Small intestine (tissue), 7 donors: ENCODE data around the gene PCNX2. TPM values are rescaled to one million over a fixed set of nuclear protein-coding genes. Genes with fewer than 3 reads are reported as not detected.

Experiments
- DNase-seq, 2 donors: peaks; one replicate each; pipeline versions ENCODE4 v3.0.0 to v3.0.0-alpha.2; 2013
- FAIRE-seq: peaks from 2 replicates; lab custom pipeline; 2012; peaks lifted over from hg19 to GRCh38; lab: Jason Lieb, UNC
- H3K27ac ChIP-seq, 3 donors: one replicate each; pipeline ENCODE4 v1.5.1; 2013; ENCODE audit warnings: low read length in 2 of 3, mild to moderate bottlenecking in 2 of 3, control low read depth in 1 of 3, inconsistent platforms in 1 of 3, low read depth in 1 of 3, moderate library complexity in 1 of 3
- H3K27me3 ChIP-seq, 3 donors: one replicate each; pipeline ENCODE4 v1.6.1; 2013; ENCODE audit warnings: low read length in 3 of 3, inconsistent platforms in 1 of 3; ENCODE audit not compliant: control insufficient read depth in 3 of 3, insufficient read depth in 3 of 3
- H3K36me3 ChIP-seq, 3 donors: one replicate each; pipeline ENCODE4 v1.6.1; 2013; ENCODE audit warnings: low read length in 3 of 3, inconsistent platforms in 1 of 3, low read depth in 1 of 3, mild to moderate bottlenecking in 1 of 3, moderate library complexity in 1 of 3; ENCODE audit not compliant: control insufficient read depth in 3 of 3, insufficient read depth in 2 of 3
- H3K4me1 ChIP-seq, 3 donors: one replicate each; pipeline ENCODE4 v1.6.1; 2013; ENCODE audit warnings: low read length in 2 of 3, inconsistent platforms in 1 of 3, low read depth in 1 of 3, mild to moderate bottlenecking in 1 of 3, moderate library complexity in 1 of 3; ENCODE audit not compliant: control insufficient read depth in 3 of 3, insufficient read depth in 2 of 3
- H3K4me3 ChIP-seq, 3 donors: one replicate each; pipeline ENCODE4 v1.5.1; 2013; ENCODE audit warnings: low read length in 3 of 3, control low read depth in 1 of 3, inconsistent platforms in 1 of 3, low read depth in 1 of 3, mild to moderate bottlenecking in 1 of 3, moderate library complexity in 1 of 3
- H3K9me3 ChIP-seq, 2 donors: one replicate each; pipeline ENCODE4 v1.6.1; 2013; ENCODE audit warnings: low read depth in 1 of 2, low read length in 1 of 2; ENCODE audit not compliant: control insufficient read depth in 2 of 2, insufficient read depth in 1 of 2
- WGBS, 3 donors: extraction: QIAGEN DNeasy Blood & Tissue Kit; methylation state at CpG; one replicate each; pipeline ENCODE4 v1.1.7; 2013; 5-methylcytosine and 5-hydroxymethylcytosine counted together
- polyA plus RNA-seq, 4 donors: library from polyadenylated mRNA; stranded (reverse) in 3 of 4; unstranded in 1 of 4; fragments of 200-250 nt in 3 of 4; fragments of 120-200 nt in 1 of 4; gene quantifications; one replicate each; pipeline versions ENCODE4 v1.2.1 to v1.2.3, GENCODE V29; 2013
- donor health status: healthy with polysubstance abuse.
- donor health status: control.
- donor health status: control.
- donor health status: Bipolar disorder and iron deficiency.
- donor health status: healthy.

PCNX2 gene
- polyA plus RNA-seq, 4 donors: 1.3 to 18.1 (median 5.1) TPM

DNA sequence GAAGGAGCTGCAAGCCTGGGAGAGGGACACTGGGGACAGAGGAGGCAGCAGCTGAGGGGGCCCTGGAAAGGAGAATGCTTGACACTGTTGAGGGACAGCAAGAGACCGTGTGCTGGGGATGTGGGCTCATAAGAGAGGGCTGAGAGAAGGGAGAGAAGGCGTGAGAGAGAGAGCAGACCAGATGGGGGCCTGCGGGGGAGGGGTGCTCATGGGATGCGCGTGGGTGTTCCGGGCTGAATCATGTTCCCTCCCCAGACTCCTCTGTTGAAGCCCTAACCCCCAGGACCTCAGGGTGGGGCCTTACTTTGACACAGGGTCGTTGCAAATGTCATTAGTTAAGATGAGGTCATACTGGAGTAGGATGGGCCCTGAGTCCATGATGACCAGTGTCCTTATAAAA, 304.3 kb downstream of the PCNX2 start:
- DNase-seq: no peak
- Histone ChIP-seq H3K27me3 (no peaks in the 10 kb centered on the region), H3K36me3 (peaks cover 0 to 14% (median 0%) of the 10 kb centered on the region in 3 donors), H3K27ac (no peak overlapping the region), H3K4me3 (no peak overlapping the region), H3K9me3 (peaks cover 0 to 13% of the 10 kb centered on the region in 2 donors), H3K4me1 (no peaks in the 10 kb centered on the region)
- 81 to 83% (median 83%) methylated on average over 7 of the region's 7 CpGs for whole genome bisulfite sequencing, 3 donors
- no peak for FAIRE-seq

DNA sequence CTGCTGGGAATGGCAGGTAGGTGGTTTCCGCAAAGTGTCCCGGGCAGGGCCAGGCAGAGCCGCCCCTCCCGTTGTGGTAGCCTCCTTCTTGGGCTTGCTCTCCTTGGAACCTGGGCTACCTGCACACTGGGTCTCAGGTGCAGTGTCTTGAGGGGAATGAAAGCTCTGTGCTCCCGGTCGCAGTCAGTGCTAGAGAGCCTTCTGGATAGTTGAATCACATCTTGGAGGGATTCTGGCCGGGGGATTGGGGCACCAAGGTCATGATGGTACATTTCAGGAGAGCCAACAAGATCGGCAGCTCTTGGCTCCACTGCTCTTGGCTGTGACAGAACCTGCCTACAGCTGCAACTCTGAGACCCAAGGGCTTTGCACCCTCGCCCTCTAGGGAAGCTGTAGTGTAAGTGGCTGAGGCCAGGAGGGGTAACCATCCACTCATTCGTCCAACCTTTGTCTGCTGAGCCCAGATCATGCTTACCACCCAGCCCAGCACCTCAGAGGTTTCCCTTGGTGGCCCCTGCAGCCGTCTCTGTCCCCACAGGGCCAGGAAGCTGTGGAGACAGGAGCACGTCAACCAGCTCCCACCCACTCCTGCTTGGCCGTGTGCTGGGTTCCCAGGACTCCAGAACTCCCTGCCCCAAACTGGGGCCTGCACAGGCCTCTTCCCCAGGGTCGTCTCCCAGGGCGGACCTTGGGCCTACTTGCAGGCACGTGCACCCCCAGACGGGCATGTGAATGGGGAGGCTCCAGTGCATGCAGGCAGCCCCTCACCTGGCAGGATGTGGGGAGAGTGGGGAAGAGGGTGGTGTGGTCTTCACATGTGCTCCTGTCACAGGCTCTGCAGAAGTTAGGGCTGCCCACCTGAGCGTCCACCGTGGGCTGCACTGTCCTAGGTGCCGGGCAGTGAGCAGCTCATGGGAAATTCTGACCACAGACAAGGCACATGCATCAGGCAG, 305.1 kb downstream of the PCNX2 start:
- H3K4me1 ChIP-seq: no peaks in the 10 kb centered on the region
- no peak for DNase-seq

DNA sequence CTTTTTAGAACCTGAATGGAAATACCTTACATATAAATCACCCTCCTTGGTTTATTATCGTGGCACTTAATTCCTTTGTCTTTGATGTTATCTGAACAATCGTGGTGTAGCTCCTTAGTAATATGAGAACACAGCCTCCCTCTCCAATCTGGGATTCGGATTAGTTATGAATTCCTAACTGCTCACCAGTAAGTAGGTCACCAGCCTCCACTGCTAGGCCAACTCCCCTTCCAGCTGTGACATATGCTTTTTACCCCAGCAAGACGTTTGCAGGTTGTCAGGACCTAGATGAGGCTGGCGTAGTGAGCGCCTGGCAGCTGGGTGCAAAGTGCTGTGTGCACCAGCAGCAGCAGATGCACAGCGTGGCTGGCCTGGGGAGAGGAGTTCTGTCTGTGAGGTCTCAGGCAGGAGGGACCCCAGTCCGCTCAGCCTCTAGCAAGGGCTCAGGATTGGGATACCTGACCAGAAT, 306.9 kb downstream of the PCNX2 start:
- Histone ChIP-seq H3K4me1 (peaks cover 0 to 3% (median 0%) of the 10 kb centered on the region in 3 donors), H3K36me3 (peaks cover 0 to 23% (median 0%) of the 10 kb centered on the region in 3 donors), H3K27me3 (no peaks in the 10 kb centered on the region), H3K27ac (no peak overlapping the region), H3K4me3 (no peak overlapping the region), H3K9me3 (peaks cover 0 to 7% of the 10 kb centered on the region in 2 donors)
- WGBS, 3 donors: 57 to 69% (median 68%) methylated on average over 8 of the region's 8 CpGs
- FAIRE-seq: no peak
- DNase-seq: no peak

More for the DNA sequence above, 305.1 kb downstream of the PCNX2 start:
- H3K9me3 ChIP-seq: peaks cover 0 to 13% of the 10 kb centered on the region in 2 donors
- H3K4me3 ChIP-seq: no peak overlapping the region
- H3K27me3 ChIP-seq: no peaks in the 10 kb centered on the region
- no peak for FAIRE-seq
- 87 to 91% (median 88%) methylated on average over 20 of the region's 20 CpGs for WGBS, 3 donors
- H3K36me3 ChIP-seq: peaks cover 0 to 19% (median 0%) of the 10 kb centered on the region in 3 donors
- H3K27ac ChIP-seq: no peak overlapping the region

DNA sequence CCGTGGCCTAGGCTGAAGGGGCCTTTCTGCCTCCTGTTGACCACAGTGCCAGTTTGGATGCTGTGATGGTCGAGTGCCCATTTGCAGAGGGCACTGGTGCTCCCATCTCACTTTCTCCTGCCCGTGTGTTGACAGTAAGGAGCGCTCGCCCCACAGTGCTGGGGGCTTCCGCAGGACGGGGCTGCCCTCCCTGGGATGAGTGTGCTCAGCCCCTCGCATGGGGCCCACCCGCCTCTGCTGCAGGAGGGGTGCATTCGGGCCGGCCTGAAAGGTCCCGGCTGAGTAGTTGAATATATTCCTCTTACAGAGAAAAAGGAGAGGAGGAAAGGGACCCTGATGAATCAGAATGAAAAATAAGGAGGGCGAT, 307.8 kb downstream of the PCNX2 start:
- no peak overlapping the region for H3K4me3 ChIP-seq
- no peaks in the 10 kb centered on the region for H3K27me3 ChIP-seq
- no peak overlapping the region for H3K27ac ChIP-seq
- FAIRE-seq (no peak), DNase-seq (no peak)
- peaks cover 0 to 3% (median 0%) of the 10 kb centered on the region in 3 donors for H3K4me1 ChIP-seq
- 87 to 89% (median 88%) methylated on average over 13 of the region's 13 CpGs for WGBS, 3 donors
- peaks cover 0 to 23% (median 0%) of the 10 kb centered on the region in 3 donors for H3K36me3 ChIP-seq
- no peaks in the 10 kb centered on the region for H3K9me3 ChIP-seq

DNA sequence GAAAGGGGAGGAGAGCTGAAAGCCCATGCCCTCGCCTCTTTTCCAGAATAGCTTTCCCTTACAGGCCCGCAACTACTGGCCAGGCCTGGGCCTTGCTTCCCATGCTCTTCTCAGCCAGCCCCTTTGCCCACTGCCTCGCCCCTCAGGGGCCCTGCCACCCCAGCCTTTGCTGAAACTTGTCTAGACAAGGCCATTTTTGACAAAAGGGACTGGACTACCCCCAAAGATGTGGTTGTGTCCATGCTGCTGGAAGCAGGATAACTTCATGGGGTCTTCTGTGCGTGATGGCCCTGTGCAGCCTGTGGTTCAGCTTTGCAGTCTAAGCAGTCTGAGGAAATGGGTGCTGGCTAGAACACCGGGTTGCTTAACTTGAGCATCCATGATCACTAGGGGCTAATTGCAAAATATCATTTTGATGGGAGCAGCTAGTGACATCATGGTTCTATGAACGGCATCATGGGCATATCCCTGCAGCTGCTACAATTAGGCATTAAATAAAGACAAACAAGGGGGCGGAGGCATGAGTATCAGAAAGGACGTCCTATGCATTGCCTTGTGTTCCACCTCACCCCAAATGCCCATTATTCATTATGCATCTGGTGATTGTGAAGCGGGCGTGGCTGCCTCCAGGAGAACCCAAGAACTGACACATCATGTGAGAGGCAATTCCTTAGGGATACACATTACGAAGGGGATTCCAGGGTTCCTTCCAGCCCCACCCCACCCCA, 308.3 kb downstream of the PCNX2 start:
- H3K27ac ChIP-seq: no peak overlapping the region
- peaks cover 0 to 3% (median 0%) of the 10 kb centered on the region in 3 donors for H3K4me1 ChIP-seq
- peaks cover 0 to 20% (median 0%) of the 10 kb centered on the region in 3 donors for H3K36me3 ChIP-seq
- DNase-seq (no peak), FAIRE-seq (no peak)
- 84 to 91% (median 90%) methylated on average over 11 of the region's 11 CpGs for WGBS, 3 donors
- H3K9me3 ChIP-seq: no peaks in the 10 kb centered on the region
- no peak overlapping the region for H3K4me3 ChIP-seq
- H3K27me3 ChIP-seq: no peaks in the 10 kb centered on the region

DNA sequence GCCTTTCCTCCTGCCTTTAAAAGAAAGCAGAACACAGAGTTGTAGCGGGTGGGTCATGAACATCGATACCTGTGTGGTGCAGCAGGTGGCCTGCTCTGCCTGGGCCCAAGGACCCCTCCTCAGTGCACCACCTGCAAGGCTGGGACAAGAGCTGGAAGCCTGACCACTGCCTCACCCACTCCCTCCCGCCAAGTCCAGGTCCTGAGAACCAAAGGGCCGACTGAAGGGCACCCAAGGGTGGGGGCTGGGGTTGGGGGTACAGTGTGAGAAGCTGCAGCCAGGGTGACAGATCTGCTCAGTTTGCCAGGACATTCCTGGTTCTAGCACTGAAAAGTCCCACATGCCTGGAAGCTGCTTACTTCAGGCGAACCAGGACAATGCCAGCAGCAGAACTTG, 309.0 kb downstream of the PCNX2 start:
- no peak overlapping the region for H3K4me3 ChIP-seq
- peaks cover 0 to 3% (median 0%) of the 10 kb centered on the region in 3 donors for H3K4me1 ChIP-seq
- DNase-seq (no peak), FAIRE-seq (no peak)
- H3K27me3 ChIP-seq: no peaks in the 10 kb centered on the region
- H3K9me3 ChIP-seq: no peaks in the 10 kb centered on the region
- WGBS, 3 donors: 95 to 97% (median 96%) methylated on average over 5 of the region's 5 CpGs
- H3K36me3 ChIP-seq: peaks cover 0 to 18% (median 0%) of the 10 kb centered on the region in 3 donors
- H3K27ac ChIP-seq: no peak overlapping the region

DNA sequence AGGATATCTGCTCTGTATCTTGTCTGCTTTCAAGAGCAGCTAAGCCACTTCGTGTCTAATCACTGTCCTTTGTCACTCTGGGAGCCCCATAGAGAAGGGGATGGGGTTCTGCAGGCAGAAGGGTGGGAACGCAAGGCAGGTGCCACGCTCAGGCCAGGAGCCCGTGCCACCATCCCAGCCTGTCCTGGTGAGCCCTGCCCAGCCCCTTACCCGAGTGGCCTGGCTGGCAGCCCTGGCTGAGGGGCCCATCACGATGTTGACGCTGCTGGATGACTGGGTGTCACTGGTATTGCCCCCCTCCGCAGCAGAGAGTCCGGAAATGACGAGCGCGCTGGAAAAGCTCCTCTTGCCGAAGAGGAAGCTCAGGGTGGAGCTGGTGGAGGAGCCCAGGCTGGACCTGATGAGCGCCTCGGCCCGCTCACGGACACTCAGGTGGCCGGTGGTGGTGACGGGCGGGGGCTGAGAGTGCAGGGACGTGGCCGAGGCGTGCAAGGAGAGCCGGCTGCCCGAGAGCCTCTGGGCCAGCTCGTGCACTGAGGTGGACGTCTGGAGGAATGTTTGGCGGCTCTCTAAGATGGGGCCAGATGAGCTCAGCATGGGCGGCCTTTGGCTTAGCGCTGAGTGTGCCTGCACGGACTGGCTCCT, 309.5 kb downstream of the PCNX2 start:
- H3K4me3 ChIP-seq: no peak overlapping the region
- DNase-seq: no peak
- no peaks in the 10 kb centered on the region for H3K27me3 ChIP-seq
- FAIRE-seq: no peak
- H3K36me3 ChIP-seq: peaks cover 0 to 15% (median 0%) of the 10 kb centered on the region in 3 donors
- H3K27ac ChIP-seq: no peak overlapping the region
- no peaks in the 10 kb centered on the region for H3K9me3 ChIP-seq
- WGBS, 3 donors: 91 to 93% (median 92%) methylated on average over 31 of the region's 31 CpGs
- peaks cover 0 to 3% (median 0%) of the 10 kb centered on the region in 3 donors for H3K4me1 ChIP-seq
